ENCODE data around the gene ZNF407.
A peak's percentile ranks its signal among the peaks of the same experiment; 100 is the strongest.

ZNF407 gene

DNA sequence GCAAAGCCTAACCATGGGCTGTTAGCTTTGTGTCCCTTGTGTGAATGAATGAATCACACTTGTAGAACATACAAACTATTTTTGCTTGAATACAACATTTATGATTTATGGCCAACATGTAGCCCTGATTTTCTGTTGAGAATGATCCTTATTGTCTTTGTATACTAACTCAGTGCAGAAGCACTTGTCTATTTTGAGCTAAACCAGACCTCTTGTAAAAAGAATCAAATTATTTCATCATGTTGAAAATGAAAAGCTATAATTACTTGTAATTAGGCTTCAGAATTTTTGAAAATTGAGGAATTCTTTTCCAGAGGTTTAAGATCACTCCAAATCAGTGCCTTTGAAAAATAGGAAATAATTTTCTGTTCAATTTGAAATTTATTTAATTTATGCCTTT lies 85.9 kb downstream of the ZNF407 start:
- H3K4me3 ChIP-seq (ENCODE audit: control insufficient read depth, low read depth, low read length) = no peak overlapping the region
- no peak for DNase-seq (ENCODE audit: low read depth)
- TF ChIP-seq, protein P1, sequence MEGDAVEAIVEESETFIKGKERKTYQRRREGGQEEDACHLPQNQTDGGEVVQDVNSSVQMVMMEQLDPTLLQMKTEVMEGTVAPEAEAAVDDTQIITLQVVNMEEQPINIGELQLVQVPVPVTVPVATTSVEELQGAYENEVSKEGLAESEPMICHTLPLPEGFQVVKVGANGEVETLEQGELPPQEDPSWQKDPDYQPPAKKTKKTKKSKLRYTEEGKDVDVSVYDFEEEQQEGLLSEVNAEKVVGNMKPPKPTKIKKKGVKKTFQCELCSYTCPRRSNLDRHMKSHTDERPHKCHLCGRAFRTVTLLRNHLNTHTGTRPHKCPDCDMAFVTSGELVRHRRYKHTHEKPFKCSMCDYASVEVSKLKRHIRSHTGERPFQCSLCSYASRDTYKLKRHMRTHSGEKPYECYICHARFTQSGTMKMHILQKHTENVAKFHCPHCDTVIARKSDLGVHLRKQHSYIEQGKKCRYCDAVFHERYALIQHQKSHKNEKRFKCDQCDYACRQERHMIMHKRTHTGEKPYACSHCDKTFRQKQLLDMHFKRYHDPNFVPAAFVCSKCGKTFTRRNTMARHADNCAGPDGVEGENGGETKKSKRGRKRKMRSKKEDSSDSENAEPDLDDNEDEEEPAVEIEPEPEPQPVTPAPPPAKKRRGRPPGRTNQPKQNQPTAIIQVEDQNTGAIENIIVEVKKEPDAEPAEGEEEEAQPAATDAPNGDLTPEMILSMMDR (IDR thresholded peaks at IDR 0.05; ENCODE audit: control insufficient read depth, insufficient read depth, low read depth, low read length, missing control alignments) = no peak

DNA sequence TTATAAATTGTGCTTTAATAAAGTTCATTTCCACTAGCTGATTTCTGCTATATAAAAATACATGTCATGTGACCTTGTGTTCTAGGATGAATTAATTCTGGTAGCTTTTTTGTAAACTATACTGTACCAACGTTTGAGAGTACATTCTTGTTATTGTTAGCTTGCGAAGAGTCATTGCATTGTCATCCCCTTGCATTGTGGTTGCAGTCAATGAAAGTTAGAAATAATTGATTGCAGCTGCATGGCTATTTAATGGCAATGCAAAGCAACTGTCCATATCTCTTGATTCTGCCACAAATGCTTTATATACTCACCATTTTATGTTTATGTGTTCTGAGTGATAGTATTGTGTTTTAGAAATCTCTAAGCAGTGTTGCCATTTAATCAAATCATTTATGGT lies 91.6 kb downstream of the ZNF407 start:
- peak; percentile 32 for DNase-seq (ENCODE audit: low read depth)
- no peak overlapping the region for H3K4me3 ChIP-seq (ENCODE audit: control insufficient read depth, low read depth, low read length)
- TF ChIP-seq, protein P1 (IDR thresholded peaks at IDR 0.05; ENCODE audit: control insufficient read depth, insufficient read depth, low read depth, low read length, missing control alignments) = no peak

DNA sequence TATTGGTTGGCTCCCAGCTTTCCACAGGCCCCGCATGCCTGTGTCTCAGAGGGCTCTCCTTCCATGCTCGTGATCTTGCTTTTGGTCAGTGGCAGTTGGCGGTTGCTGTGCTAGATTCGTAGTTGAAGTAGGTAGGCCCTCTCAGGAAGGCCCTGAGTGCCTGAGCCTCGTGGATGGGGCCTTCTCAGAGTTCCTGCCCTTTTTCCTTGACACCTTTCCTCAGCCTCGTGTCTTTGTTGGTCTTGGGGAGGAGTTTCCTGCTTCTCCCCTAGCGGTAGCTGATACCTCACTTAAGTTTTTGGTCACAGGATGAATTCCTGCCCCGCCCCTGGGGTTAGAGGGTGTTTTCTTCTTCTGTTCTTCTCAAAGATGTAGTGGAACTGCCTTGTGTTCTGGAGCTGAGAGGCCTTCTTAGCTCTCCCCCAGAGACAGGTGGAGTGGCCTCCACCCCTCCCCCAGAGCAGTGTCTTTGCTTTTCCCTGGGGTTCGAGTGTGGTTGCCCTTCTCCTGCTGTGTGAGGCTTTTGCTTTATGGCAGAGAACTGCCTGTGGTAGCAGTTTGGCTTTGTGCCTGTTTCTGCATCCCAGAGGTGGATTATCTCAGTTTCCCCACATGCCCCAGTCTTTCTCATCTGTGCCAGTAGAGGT lies 94.8 kb downstream of the ZNF407 start:
- H3K4me3 ChIP-seq (ENCODE audit: control insufficient read depth, low read depth, low read length) = no peak overlapping the region
- no peak for DNase-seq (ENCODE audit: low read depth)
- TF ChIP-seq, protein P1 (IDR thresholded peaks at IDR 0.05; ENCODE audit: control insufficient read depth, insufficient read depth, low read depth, low read length, missing control alignments) = no peak

DNA sequence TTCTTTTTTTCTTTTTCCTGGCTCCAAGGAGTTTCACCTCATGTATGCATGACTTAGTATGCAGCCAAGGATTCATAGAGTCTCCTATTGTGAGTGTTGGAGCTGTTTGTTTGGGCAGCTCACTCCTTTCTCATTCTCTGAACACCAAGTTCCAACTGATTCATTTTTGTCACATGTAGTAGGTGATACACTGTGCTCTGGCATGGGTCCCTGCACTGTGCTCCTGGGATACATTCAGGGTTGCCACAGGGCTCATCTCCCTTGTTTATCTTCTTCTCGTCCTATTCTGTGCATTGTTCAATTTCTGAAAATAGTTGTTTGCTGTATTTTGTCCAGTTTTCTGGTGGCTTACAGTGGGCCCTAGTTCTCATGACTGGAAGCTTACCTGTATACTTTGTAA lies 96.8 kb downstream of the ZNF407 start:
- DNase-seq (ENCODE audit: low read depth) = no peak
- TF ChIP-seq, protein P1 (IDR thresholded peaks at IDR 0.05; ENCODE audit: control insufficient read depth, insufficient read depth, low read depth, low read length, missing control alignments) = no peak
- no peak overlapping the region for H3K4me3 ChIP-seq (ENCODE audit: control insufficient read depth, low read depth, low read length)

DNA sequence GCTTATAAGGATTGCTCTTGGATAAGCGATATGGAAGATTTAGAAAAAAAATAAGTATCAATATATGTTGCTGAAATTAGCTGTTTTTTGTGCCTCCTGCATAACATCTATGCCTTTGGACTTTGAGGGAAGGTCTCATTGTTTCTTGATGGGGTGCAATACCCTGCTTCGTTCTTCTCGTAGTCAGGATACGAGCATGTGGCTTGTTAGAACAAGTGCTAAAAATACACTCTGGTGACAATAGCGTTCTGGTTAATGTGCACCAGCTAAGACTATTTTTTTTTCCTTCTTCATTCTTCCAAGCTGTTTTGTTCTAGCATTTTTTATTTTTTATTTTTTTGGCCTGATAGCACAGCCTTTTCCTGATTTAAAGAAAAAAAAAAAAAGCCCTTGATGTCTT lies 97.5 kb downstream of the ZNF407 start:
- no peak for DNase-seq (ENCODE audit: low read depth)

DNA sequence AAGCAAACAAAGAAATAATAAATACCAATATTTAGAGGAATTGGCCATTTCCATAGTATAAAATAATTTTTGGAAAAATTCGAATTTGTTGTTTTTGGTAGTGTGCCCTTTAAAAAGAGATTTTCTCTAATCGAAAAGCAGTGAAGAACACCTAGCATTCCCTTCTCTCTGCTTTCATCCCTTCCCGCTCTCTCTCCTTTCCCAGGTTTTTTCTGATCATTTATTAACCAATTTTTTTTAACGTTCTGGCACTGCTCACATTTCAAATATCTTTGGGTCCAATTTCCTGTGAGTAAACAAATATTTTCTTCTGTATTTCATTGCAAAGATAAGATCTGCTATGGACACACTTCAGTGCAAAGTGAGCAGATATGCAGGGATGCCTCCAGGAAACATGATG lies 101.2 kb downstream of the ZNF407 start:
- TF ChIP-seq, protein P1 (IDR thresholded peaks at IDR 0.05; ENCODE audit: control insufficient read depth, insufficient read depth, low read depth, low read length, missing control alignments) = no peak
- no peak overlapping the region for H3K4me3 ChIP-seq (ENCODE audit: control insufficient read depth, low read depth, low read length)
- no peak for DNase-seq (ENCODE audit: low read depth)

More for the DNA sequence above, 97.5 kb downstream of the ZNF407 start:
- H3K4me3 ChIP-seq (ENCODE audit: control insufficient read depth, low read depth, low read length) = no peak overlapping the region
- TF ChIP-seq, protein P1 (IDR thresholded peaks at IDR 0.05; ENCODE audit: control insufficient read depth, insufficient read depth, low read depth, low read length, missing control alignments) = no peak
